IPS-NIHi7 (cell line): ENCODE measurements around the gene EMILIN1.

Experiments used
- DNase-seq: peaks from one replicate; pipeline ENCODE4 v3.0.0; 2012; ENCODE audit warnings: mixed read lengths; ENCODE audit errors: extremely low spot score

EMILIN1 gene

GRCh38 chr2:27122791-27123190 is 44.4 kb downstream of the EMILIN1 start:
- DNase-seq = no peak

DNA sequence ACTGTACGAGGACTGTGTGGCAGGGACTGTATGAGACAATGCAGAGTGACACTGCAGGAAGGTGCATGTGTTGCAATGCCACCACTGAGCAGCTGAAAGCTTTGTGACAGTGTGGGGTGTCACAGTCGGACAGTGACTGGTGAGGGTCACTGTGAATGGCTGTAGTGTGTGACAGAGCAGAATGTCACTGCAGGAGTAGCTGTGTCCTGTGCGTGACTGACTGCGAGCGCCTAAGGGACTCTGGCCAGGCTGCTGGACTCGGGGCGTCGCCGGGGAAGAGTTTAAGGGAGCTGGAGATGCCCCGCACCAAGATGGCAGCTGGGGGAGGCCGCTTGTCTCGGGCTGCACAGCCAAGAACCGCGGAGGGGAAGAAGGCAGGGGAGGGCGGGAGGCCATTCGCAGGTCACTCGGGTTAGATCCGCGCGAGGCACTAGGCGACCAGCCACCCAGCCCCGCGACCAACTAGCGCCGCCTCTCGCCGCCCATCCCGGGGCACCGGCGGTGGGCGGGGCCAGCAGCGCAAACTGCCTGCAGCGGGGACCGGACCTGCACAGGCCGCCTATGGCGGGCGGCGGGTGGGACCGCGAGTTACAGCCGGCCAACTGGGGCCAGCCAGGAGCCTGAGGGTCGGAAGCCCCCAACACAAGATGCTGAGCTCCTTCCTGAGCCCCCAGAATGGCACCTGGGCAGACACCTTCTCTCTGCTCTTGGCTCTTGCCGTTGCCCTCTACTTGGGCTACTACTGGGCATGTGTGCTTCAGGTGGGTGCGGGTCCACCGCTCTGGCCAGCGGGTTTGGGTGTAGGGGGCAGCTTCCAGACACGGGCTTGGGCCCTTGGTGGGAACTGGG is 45.1 kb downstream of the EMILIN1 start, which contains the start of gene ABHD1:
TSS of gene ABHD1 (plus strand) at position 514 of the 849 bp plus-strand sequence. CDS start at position 648, 134 bp downstream.
- peak; percentile 72 for DNase-seq

GRCh38 chr2:27125104-27125503 is 46.7 kb downstream of the EMILIN1 start:
- DNase-seq = no peak

DNA sequence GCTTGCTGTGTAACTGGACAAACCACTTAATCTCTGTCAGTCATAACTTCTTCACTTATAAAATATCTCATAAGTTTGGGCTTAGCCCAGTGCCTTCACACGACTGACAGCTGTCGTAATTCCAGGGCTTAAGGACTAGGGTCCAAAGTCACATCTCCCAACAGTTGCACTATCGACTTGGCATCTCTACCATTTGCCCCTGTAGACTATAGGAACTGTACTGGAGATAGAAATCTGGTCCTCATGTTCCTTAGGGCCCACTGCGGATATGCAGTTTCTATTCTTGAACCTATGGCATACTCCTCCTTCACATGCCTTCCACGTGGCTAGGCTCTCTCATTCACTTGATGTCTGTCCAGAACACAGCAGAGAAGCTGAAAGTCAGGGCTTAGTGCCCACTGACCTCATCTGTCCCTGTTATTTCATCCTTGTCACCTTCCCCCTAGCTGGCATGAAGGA is 47.9 kb downstream of the EMILIN1 start:
- no peak for DNase-seq

GRCh38 chr2:27127883-27128667 is 49.7 kb downstream of the EMILIN1 start:
- DNase-seq = no peak

- DNase-seq = no peak
These were observed 50.5 kb downstream of the EMILIN1 start for GRCh38 chr2:27128668-27129571.

DNA sequence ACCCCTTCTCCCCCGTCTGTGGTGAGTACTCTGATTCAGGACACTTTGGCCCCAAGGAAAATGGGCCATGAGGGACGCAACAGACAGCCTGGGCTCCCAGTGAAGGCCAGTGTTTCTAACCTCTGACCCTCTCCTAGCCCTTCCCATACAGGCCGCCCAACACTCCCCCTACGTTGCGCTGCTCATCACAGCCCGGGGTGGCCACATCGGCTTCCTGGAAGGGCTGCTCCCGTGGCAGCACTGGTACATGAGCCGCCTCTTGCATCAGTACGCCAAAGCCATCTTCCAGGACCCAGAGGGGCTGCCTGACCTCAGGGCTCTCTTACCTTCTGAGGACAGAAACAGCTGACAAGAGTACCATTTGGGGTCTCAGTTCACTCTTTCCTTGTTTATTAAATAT is 52.0 kb downstream of the EMILIN1 start:
- DNase-seq = no peak

DNA sequence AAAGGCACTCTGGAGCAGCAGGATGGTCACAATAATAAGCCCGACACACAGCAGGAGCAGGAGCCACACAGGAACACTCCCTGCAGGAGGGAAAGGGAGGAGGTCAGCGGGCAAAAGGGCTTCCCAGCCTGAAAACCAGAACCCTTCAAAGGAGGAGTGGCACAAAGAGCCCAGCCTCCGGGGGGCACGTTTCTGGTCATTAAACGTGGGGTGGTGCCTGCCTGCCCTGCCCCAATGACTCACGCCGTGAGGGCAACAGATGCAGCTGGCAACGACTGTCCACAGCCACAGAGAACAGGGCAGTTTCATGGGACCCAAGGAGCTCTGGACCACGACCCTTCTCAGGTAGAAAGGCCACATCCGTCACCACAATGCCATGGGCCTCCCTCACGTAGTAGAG is 53.0 kb downstream of the EMILIN1 start:
- no peak for DNase-seq

- no peak for DNase-seq
These were observed 54.9 kb downstream of the EMILIN1 start for GRCh38 chr2:27133195-27133875.

DNA sequence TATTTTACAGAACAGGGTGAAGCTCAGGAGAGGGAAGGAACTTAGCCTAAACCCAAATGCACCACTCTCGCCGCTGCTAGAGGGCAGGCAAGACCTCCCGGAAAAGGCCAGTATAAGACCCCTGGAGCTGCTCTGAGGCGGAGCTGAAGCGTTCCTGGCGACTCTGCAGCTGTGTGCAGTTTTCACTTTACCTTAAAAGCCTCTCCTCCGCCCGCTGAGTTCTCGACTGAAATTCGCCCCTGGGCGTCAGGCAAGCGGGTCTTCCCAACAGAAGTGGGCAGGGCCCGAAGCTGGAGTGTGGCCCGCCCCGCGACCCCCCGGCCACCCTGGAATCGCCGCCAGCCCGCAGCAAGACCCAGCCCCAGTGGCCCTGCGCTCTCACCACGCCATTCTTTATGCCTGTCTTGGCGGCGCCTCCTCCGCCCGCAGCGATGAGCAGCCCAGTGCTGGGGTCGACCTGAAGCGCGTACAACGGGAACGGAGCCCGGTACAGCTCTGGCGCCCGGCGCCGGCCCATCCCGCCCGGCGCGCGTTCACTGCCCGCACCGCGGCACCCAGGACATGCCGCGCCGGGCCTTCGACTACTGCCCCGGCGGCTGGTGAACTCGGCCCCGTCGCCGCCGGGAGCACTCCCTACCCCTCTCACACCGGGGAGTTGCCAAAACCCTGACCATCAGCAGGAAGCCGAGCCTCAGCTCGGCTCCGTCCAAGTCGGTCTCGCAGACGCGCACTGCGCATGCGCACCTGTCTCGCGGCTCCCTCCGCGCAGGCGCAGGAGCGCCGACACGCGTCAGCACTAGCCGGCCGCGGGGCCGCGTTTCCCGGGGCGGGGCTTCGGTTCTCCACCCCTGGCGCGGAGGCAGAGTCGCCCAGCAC is 55.7 kb downstream of the EMILIN1 start, which contains the start of gene PREB:
TSS of gene PREB (minus strand) at position 732 of the 876 bp plus-strand sequence. CDS start at position 517, 215 bp downstream.
- peak; percentile 100 for DNase-seq

GRCh38 chr2:27134781-27135477 is 56.5 kb downstream of the EMILIN1 start:
- no peak for DNase-seq

DNA sequence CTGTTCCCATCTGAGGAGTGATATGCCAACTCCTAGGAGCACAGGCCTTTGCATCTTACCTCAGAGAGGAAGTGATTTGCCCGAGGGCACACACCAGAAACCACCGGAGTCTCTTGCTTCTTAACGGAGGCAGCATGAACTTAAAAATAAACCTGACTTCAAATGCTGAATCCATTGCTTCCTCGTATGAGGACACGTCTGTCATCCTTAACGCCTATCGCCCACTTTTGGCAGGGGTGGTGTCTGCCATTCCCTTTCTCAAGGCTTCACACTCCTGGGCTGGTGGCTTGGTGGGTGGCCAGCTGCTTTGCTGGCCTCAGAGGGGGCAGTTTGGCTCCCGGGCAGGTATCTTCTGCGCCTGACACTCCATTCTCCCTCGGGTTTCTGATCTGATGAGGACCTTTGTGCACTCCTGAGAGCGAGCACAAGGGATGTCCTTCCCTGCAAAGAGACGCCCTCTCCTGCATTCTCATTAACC is 57.1 kb downstream of the EMILIN1 start:
- no peak for DNase-seq
